IMR-90 (cell line): ENCODE measurements around the gene TNS3. TPM values are rescaled to one million over a fixed set of nuclear protein-coding genes. Genes with fewer than 3 reads are reported as not detected.

Experiments
- ATAC-seq: fragments of 200-7000 bp; cut with Tn5 transposase; 2 replicates; pipeline ENCODE4 v1.9.1; 2020; ENCODE audit warnings: low read depth, mild to moderate bottlenecking, moderate library complexity
- BruUV-seq: library from RNA; stranded (reverse); fragments of 400-500 nt; replicated peaks from 2 replicates; lab custom pipeline; 2021; lab: Mats Ljungman, UMichigan
- CTCF ChIA-PET: fragments of 300-600 bp; formaldehyde crosslinking; extraction: SDS; loops from one replicate; lab custom pipeline; 2021; ENCODE audit warnings: antibody characterized with exemption; lab: Yijun Ruan, JAX
- POLR2A ChIA-PET: fragments of 300-600 bp; sonication (Branson Sonifier 250); formaldehyde crosslinking; loops from one replicate; lab custom pipeline; 2022; ENCODE audit warnings: antibody characterized with exemption; ENCODE audit not compliant: unreplicated experiment; lab: Charles Lee
- DNase-seq: peaks from one replicate; pipeline ENCODE4 v3.0.0; 2013
- H2AFZ ChIP-seq: replicated peaks from 2 replicates; pipeline ENCODE3; 2013; ENCODE audit warnings: low read length, mild to moderate bottlenecking; ENCODE audit not compliant: poor library complexity
- H2AK5ac ChIP-seq: 2 replicates; pipeline ENCODE4 v1.6.1; 2013; ENCODE audit warnings: low read depth, low read length, inconsistent platforms
- H2AK9ac ChIP-seq: replicated peaks from 2 replicates; pipeline ENCODE3; 2013; ENCODE audit warnings: mild to moderate bottlenecking, low read depth, low read length, moderate library complexity; ENCODE audit not compliant: poor library complexity
- H2BK120ac ChIP-seq: 2 replicates; pipeline ENCODE4 v1.6.1; 2013; ENCODE audit warnings: low read depth, low read length, inconsistent platforms
- H2BK15ac ChIP-seq: 3 replicates; pipeline ENCODE4 v1.6.1; 2013; ENCODE audit warnings: low read depth, low read length, inconsistent platforms
- H2BK20ac ChIP-seq: 2 replicates; pipeline ENCODE4 v1.6.1; 2013; ENCODE audit warnings: low read depth, mild to moderate bottlenecking, inconsistent platforms, low read length, moderate library complexity
- H2BK5ac ChIP-seq: 2 replicates; pipeline ENCODE4 v1.6.1; 2013; ENCODE audit warnings: mild to moderate bottlenecking, low read depth, low read length, inconsistent platforms; ENCODE audit not compliant: poor library complexity, severe bottlenecking
- H3K14ac ChIP-seq: replicated peaks from 2 replicates; pipeline ENCODE4 v1.6.1; 2013; ENCODE audit warnings: low read depth, low read length, inconsistent platforms
- H3K18ac ChIP-seq: 2 replicates; pipeline ENCODE4 v1.6.1; 2013; ENCODE audit warnings: low read depth, low read length, control low read depth
- H3K23ac ChIP-seq: 2 replicates; pipeline ENCODE4 v1.6.1; 2013; ENCODE audit warnings: low read depth, low read length, inconsistent platforms
- H3K27ac ChIP-seq: 2 replicates; pipeline ENCODE4 v1.5.1; 2013; ENCODE audit warnings: mild to moderate bottlenecking, control low read depth, low read length; ENCODE audit not compliant: insufficient read depth
- H3K27me3 ChIP-seq: 2 replicates; pipeline ENCODE4 v1.6.1; 2013; ENCODE audit warnings: low read length; ENCODE audit not compliant: control insufficient read depth, insufficient read depth
- H3K36me3 ChIP-seq: 2 replicates; pipeline ENCODE4 v1.6.1; 2013; ENCODE audit warnings: low read length, mixed read lengths; ENCODE audit not compliant: control insufficient read depth, insufficient read depth
- H3K4ac ChIP-seq: 2 replicates; pipeline ENCODE4 v1.6.1; 2013; ENCODE audit warnings: low read depth, low read length, inconsistent platforms
- H3K4me1 ChIP-seq: 2 replicates; pipeline ENCODE4 v1.6.1; 2013; ENCODE audit warnings: low read length, mixed read lengths; ENCODE audit not compliant: control insufficient read depth, insufficient read depth
- H3K4me2 ChIP-seq: 2 replicates; pipeline ENCODE4 v1.6.1; 2013; ENCODE audit warnings: low read depth, mild to moderate bottlenecking, control low read depth, low read length, moderate library complexity
- H3K4me3 ChIP-seq: 2 replicates; pipeline ENCODE4 v1.5.1; 2013; ENCODE audit warnings: low read depth, mild to moderate bottlenecking, control low read depth, low read length, moderate library complexity; ENCODE audit not compliant: insufficient read depth
- H3K56ac ChIP-seq: 2 replicates; pipeline ENCODE4 v1.6.1; 2013; ENCODE audit warnings: low read length, inconsistent platforms; ENCODE audit not compliant: insufficient read depth; ENCODE audit errors: extremely low read depth
- H3K79me1 ChIP-seq, 2 experiments: 2 replicates each; pipeline ENCODE4 v1.6.1; 2013; ENCODE audit warnings: low read length in 2 of 2, inconsistent platforms in 1 of 2, low read depth in 1 of 2
- H3K9ac ChIP-seq: 2 replicates; pipeline ENCODE4 v1.6.1; 2013; ENCODE audit warnings: low read depth, low read length, control low read depth
- H3K9me1 ChIP-seq: 2 replicates; pipeline ENCODE4 v1.6.1; 2013; ENCODE audit warnings: low read length, inconsistent platforms; ENCODE audit not compliant: insufficient read depth
- H3K9me3 ChIP-seq: 2 replicates; pipeline ENCODE4 v1.6.1; 2013; ENCODE audit warnings: low read length; ENCODE audit not compliant: control insufficient read depth, insufficient read depth
- H4K20me1 ChIP-seq: 2 replicates; pipeline ENCODE4 v1.6.1; 2013; ENCODE audit warnings: low read length, inconsistent platforms; ENCODE audit not compliant: insufficient read depth
- H4K5ac ChIP-seq: 2 replicates; pipeline ENCODE4 v1.6.1; 2013; ENCODE audit warnings: mild to moderate bottlenecking, low read depth, low read length, control low read depth
- H4K8ac ChIP-seq, 2 experiments: 2 replicates each; pipeline ENCODE4 v1.6.1; 2013; ENCODE audit warnings: low read depth in 2 of 2, low read length in 2 of 2, control low read depth in 1 of 2, inconsistent platforms in 1 of 2
- H4K91ac ChIP-seq: 2 replicates; pipeline ENCODE4 v1.6.1; 2013; ENCODE audit warnings: low read depth, low read length, inconsistent platforms; ENCODE audit not compliant: insufficient read depth
- CTCF ChIP-seq: conservative IDR thresholded peaks from 2 replicates; pipeline ENCODE4 v1.5.1; 2012; ENCODE audit warnings: mild to moderate bottlenecking, low read depth, low read length, improper control_type of control experiment
- ELK1 ChIP-seq: fragments of 150-350 bp; IDR thresholded peaks from 2 replicates; pipeline ENCODE4 v1.6.1; 2016; ENCODE audit warnings: low read depth, mild to moderate bottlenecking, low read length, moderate library complexity, borderline replicate concordance
- FOS ChIP-seq: fragments of 150-350 bp; IDR thresholded peaks from 2 replicates; pipeline ENCODE4 v1.6.1; 2016; ENCODE audit warnings: low read depth, low read length
- MAFK ChIP-seq: IDR thresholded peaks from 2 replicates; pipeline ENCODE4 v1.6.1; 2012; ENCODE audit warnings: low read depth, low read length, improper control_type of control experiment
- MXI1 ChIP-seq: IDR thresholded peaks from 2 replicates; pipeline ENCODE4 v1.6.1; 2012; ENCODE audit warnings: low read depth, mild to moderate bottlenecking, low read length, moderate library complexity, borderline replicate concordance
- POLR2A ChIP-seq: IDR thresholded peaks from 2 replicates; pipeline ENCODE4 v1.6.1; 2012; ENCODE audit warnings: mild to moderate bottlenecking, low read depth, low read length
- RCOR1 ChIP-seq: IDR thresholded peaks from 2 replicates; pipeline ENCODE4 v1.6.1; 2012; ENCODE audit warnings: mild to moderate bottlenecking, low read length, improper control_type of control experiment; ENCODE audit not compliant: insufficient replicate concordance
- WGBS, 2 experiments: methylation state at CpG; one replicate each; pipeline versions ENCODE4 v1.1.5 to v1.1.7; 2013; ENCODE audit warnings: missing lambda C conversion rate in 2 of 2; ENCODE audit not compliant: insufficient read length in 1 of 2; ENCODE audit errors: extremely low coverage in 2 of 2; 5-methylcytosine and 5-hydroxymethylcytosine counted together
- dilution Hi-C: fragments of 300-500 bp; cut with HindIII; formaldehyde crosslinking; loops from one replicate; pipeline ENCODE4 v1.14.3; 2018; ENCODE audit warnings: low sequenced_read_pairs; ENCODE audit not compliant: unreplicated experiment
- in situ Hi-C: fragments of 300-500 bp; cut with MboI; formaldehyde crosslinking; loops from 3 replicates; pipeline ENCODE4 v1.14.3; 2019; ENCODE audit warnings: low sequenced_read_pairs, inconsistent platforms, mixed read lengths
- intact Hi-C: fragments of 100-400 bp; cut with micrococcal nuclease; formaldehyde crosslinking; loops from 2 replicates; pipeline ENCODE4 v1.10.0; 2022
- polyA plus RNA-seq, 3 experiments: library from polyadenylated mRNA; depleted of rRNA; stranded (reverse); fragments of >200 nt; gene quantifications; 2 replicates each; pipeline ENCODE4 v1.2.3, GENCODE V29; 2012; ENCODE audit warnings: low replicate concordance in 1 of 3
- total RNA-seq: library from RNA; depleted of rRNA; stranded (reverse); fragments of >200 nt; gene quantifications from 2 replicates; pipeline ENCODE4 v1.2.3, GENCODE V29; 2012

Gene TNS3
- total and polyA plus RNA-seq, 2 of the 4 experiments (the other 2 are of a cell fraction) = 64.3 to 79.2 TPM

GRCh38 chr7:47394216-47394615 lies 187.7 kb downstream of the TNS3 start:
- H2AK9ac ChIP-seq = no peak overlapping the region
- H4K20me1 ChIP-seq = peaks cover 22% of the 10 kb centered on the region
- H3K18ac ChIP-seq = no peak overlapping the region
- no peak overlapping the region for H2BK5ac ChIP-seq
- intact Hi-C loops = loop anchor here (5.0 kb wide), 1 partner anchor 127 kb away; no protein-coding TSS in a partner anchor
- H3K9me1 ChIP-seq = peaks cover 14% of the 10 kb centered on the region; the same call in 1 of the 2 replicates
- no peaks in the 10 kb centered on the region for H3K9me3 ChIP-seq
- H3K9ac ChIP-seq = no peak overlapping the region
- no peak overlapping the region for H3K14ac ChIP-seq
- no peak overlapping the region for H4K91ac ChIP-seq
- ATAC-seq = no peak
- H2AK5ac ChIP-seq = no peak overlapping the region
- in situ Hi-C loops = no loop called here
- no peak for DNase-seq
- BruUV-seq = no TSS peak
- no peak overlapping the region for H3K27ac ChIP-seq
- H3K4me3 ChIP-seq = no peak overlapping the region
- POLR2A ChIA-PET = no interaction called here
- H3K56ac ChIP-seq = no peak overlapping the region
- no peak overlapping the region for H3K23ac ChIP-seq
- WGBS, 2 experiments = 100% methylated on average over 2 of the region's 6 CpGs; no CpG with 5 or more reads in 1 of the 2 experiments
- no peak overlapping the region for H2AFZ ChIP-seq
- CTCF ChIA-PET = no interaction called here
- no peak overlapping the region for H2BK20ac ChIP-seq
- no peak overlapping the region for H3K4me2 ChIP-seq
- no peaks in the 10 kb centered on the region for H3K27me3 ChIP-seq
- no peak for TF ChIP-seq FOS
- no peak for TF ChIP-seq RCOR1
- no peak for TF ChIP-seq MXI1
- no peak for TF ChIP-seq POLR2A
- no peak for TF ChIP-seq CTCF
- no peak for TF ChIP-seq ELK1
- no peak for TF ChIP-seq MAFK
- peaks cover 58% of the 10 kb centered on the region for H3K36me3 ChIP-seq
- dilution Hi-C loops = no loop called here
- H3K4me1 ChIP-seq = peaks cover 6% of the 10 kb centered on the region; the same call in 1 of the 2 replicates
- no peak overlapping the region for H3K4ac ChIP-seq
- no peak overlapping the region for H2BK120ac ChIP-seq
- H2BK15ac ChIP-seq = no peak overlapping the region
- no peak overlapping the region for H4K5ac ChIP-seq
- H3K79me1 ChIP-seq = peaks cover 0 to 73% of the 10 kb centered on the region in 2 experiments; a peak in 3 of 4 replicates
- no peak overlapping the region for H4K8ac ChIP-seq
